C4-2B (cell line): ENCODE results near the gene N4BP3.

Experiments used
- CTCF ChIP-seq: fragments of 450-650 bp; conservative IDR thresholded peaks from 2 replicates; pipeline ENCODE4 v1.5.1; 2017; ENCODE audit warnings: mild to moderate bottlenecking
- ZFX ChIP-seq: fragments of 450-650 bp; IDR thresholded peaks from 2 replicates; pipeline ENCODE4 v1.6.1; 2017

- no peak for TF ChIP-seq CTCF
- no peak for TF ChIP-seq ZFX
Measured at GRCh38 chr5:178107756-178108310, 5.5 kb upstream of the N4BP3 start.
